ENCODE measurements around the gene LRP6. TPM values are rescaled to one million over a fixed set of nuclear protein-coding genes. Genes with fewer than 3 reads are reported as not detected.

LRP6 gene
- total and polyA plus RNA-seq, 2 experiments from 2014 or later: 17.5 to 42.4 TPM

DNA sequence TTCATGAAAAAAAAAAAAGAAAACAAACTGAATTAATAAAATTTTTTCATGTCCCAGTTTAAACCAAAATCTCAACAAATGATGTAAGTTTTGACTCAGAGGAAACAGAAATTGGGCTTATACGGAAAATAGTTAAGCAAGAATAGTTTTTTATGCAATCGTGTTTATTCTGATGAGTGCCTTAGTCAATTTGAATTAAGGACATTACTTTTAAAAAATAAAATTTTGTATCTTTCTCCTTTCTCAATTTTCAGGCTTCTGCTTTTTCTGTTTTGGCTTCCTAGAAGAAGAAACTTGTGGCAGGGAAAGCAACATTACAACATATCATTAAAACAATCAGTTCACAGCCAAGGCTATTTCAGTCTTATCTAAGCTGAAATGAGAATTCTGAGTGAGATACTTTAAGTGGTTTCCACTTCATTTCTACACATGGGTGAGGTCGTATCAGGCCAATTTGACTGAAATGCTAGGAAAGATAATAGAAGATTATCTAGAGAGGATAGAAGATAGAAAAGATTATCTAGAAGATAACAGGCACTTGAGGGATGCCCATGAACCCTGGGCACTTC is 143.7 kb downstream of the LRP6 start:
- no peaks in the 10 kb centered on the region for H3K9me2 ChIP-seq (replicated peaks; ENCODE audit: insufficient read depth)
- H3K36me3 ChIP-seq (replicated peaks; ENCODE audit: insufficient read depth, low read depth): no peaks in the 10 kb centered on the region
- no peak for TF ChIP-seq EZH2 (IDR thresholded peaks at IDR 0.05; ENCODE audit: borderline replicate concordance)
- TF ChIP-seq EZH2phosphoT487 (IDR thresholded peaks at IDR 0.05; ENCODE audit: low read depth, severe bottlenecking, unreplicated experiment): no peak
- TF ChIP-seq, protein P1, sequence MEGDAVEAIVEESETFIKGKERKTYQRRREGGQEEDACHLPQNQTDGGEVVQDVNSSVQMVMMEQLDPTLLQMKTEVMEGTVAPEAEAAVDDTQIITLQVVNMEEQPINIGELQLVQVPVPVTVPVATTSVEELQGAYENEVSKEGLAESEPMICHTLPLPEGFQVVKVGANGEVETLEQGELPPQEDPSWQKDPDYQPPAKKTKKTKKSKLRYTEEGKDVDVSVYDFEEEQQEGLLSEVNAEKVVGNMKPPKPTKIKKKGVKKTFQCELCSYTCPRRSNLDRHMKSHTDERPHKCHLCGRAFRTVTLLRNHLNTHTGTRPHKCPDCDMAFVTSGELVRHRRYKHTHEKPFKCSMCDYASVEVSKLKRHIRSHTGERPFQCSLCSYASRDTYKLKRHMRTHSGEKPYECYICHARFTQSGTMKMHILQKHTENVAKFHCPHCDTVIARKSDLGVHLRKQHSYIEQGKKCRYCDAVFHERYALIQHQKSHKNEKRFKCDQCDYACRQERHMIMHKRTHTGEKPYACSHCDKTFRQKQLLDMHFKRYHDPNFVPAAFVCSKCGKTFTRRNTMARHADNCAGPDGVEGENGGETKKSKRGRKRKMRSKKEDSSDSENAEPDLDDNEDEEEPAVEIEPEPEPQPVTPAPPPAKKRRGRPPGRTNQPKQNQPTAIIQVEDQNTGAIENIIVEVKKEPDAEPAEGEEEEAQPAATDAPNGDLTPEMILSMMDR (IDR thresholded peaks at IDR 0.05; ENCODE audit: poor library complexity): no peak
- H3K27me3 ChIP-seq: no peaks in the 10 kb centered on the region
- H3K27ac ChIP-seq: no peak overlapping the region
- DNase-seq (ENCODE audit: low spot score): no peak
- H2AFZ ChIP-seq: no peak overlapping the region
- H3K4me2 ChIP-seq: no peak overlapping the region
- no peaks in the 10 kb centered on the region for H3K9me3 ChIP-seq (ENCODE audit: low read depth)
- no peaks in the 10 kb centered on the region for H3K4me1 ChIP-seq (ENCODE audit: insufficient read depth)
- no peak overlapping the region for H3K4me3 ChIP-seq
- 96% methylated on average over 3 of the region's 3 CpGs for WGBS (ENCODE audit: low lambda C conversion rate, missing lambda C conversion rate)
- no peaks in the 10 kb centered on the region for H4K20me1 ChIP-seq (ENCODE audit: insufficient read depth, poor library complexity, severe bottlenecking)
- H3K79me2 ChIP-seq: no peaks in the 10 kb centered on the region

DNA sequence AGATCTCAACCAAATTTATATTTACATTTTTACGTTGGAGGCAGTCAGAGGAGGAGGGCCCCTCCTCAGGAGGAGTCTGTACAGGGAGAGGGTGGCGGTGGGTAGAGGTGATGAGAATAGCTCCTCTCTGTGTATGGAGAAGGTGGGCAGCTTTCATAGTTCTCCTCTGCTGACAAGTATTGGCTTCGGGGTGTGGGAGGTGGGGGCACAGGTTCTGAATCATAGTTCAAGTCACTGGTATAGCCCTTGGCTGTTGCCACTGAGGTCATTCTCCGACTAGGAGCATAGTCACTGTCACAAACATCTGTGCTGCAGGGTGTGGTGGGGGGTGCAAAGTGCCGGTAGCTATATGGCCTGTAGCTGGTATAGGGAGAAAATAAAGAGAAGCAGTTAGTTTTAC is 145.8 kb downstream of the LRP6 start:
- Histone ChIP-seq H3K4me3 (no peak overlapping the region), H4K20me1 (ENCODE audit: insufficient read depth, poor library complexity, severe bottlenecking) (no peaks in the 10 kb centered on the region), H3K79me2 (no peaks in the 10 kb centered on the region), H3K27me3 (no peaks in the 10 kb centered on the region), H3K4me2 (no peak overlapping the region), H2AFZ (no peak overlapping the region), H3K9me2 (replicated peaks; ENCODE audit: insufficient read depth) (no peaks in the 10 kb centered on the region), H3K9me3 (ENCODE audit: low read depth) (no peaks in the 10 kb centered on the region), H3K36me3 (replicated peaks; ENCODE audit: insufficient read depth, low read depth) (no peaks in the 10 kb centered on the region), H3K4me1 (ENCODE audit: insufficient read depth) (no peaks in the 10 kb centered on the region), H3K27ac (no peak overlapping the region)
- no peak for DNase-seq (ENCODE audit: low spot score)
- no peak for TF ChIP-seq EZH2 (IDR thresholded peaks at IDR 0.05; ENCODE audit: borderline replicate concordance)
- TF ChIP-seq, protein P1 (IDR thresholded peaks at IDR 0.05; ENCODE audit: poor library complexity): no peak
- TF ChIP-seq EZH2phosphoT487 (IDR thresholded peaks at IDR 0.05; ENCODE audit: low read depth, severe bottlenecking, unreplicated experiment): no peak
- WGBS (ENCODE audit: low lambda C conversion rate, missing lambda C conversion rate): 94% methylated on average over 5 of the region's 5 CpGs

DNA sequence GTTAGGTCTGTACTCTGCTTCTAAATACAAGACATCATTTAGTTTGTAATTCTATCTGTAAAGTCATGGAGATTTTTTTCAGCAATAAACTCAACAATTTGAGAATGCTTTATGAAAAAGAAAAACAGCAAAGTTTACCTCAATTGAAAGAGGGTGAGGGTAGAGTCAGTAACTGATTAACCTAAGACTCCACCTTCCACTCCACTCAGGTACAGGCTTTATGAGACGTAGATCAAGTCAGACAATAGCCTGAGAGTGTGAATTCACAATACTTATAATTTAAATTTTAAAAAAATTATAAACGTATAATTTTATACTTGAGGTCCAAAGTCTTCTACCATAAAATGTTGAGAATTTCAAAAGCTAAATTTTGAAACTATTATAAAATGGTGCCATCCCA is 150.2 kb downstream of the LRP6 start:
- Histone ChIP-seq H3K4me1 (ENCODE audit: insufficient read depth) (no peaks in the 10 kb centered on the region), H3K79me2 (no peaks in the 10 kb centered on the region), H3K36me3 (replicated peaks; ENCODE audit: insufficient read depth, low read depth) (no peaks in the 10 kb centered on the region), H3K9me3 (ENCODE audit: low read depth) (no peaks in the 10 kb centered on the region), H4K20me1 (ENCODE audit: insufficient read depth, poor library complexity, severe bottlenecking) (no peaks in the 10 kb centered on the region), H3K4me2 (no peak overlapping the region), H3K9me2 (replicated peaks; ENCODE audit: insufficient read depth) (no peaks in the 10 kb centered on the region), H3K4me3 (no peak overlapping the region), H3K27me3 (no peaks in the 10 kb centered on the region), H3K27ac (no peak overlapping the region), H2AFZ (no peak overlapping the region)
- TF ChIP-seq EZH2phosphoT487 (IDR thresholded peaks at IDR 0.05; ENCODE audit: low read depth, severe bottlenecking, unreplicated experiment): no peak
- TF ChIP-seq EZH2 (IDR thresholded peaks at IDR 0.05; ENCODE audit: borderline replicate concordance): no peak
- TF ChIP-seq, protein P1 (IDR thresholded peaks at IDR 0.05; ENCODE audit: poor library complexity): no peak
- 79% methylated on average over 2 of the region's 2 CpGs for WGBS (ENCODE audit: low lambda C conversion rate, missing lambda C conversion rate)
- DNase-seq (ENCODE audit: low spot score): no peak

Data from hepatocyte (in vitro differentiated cells).